Measurements from ENCODE around the gene EPDR1. TPM values are rescaled to one million over a fixed set of nuclear protein-coding genes. Genes with fewer than 3 reads are reported as not detected.

EPDR1 gene
- polyA plus RNA-seq, 1 experiment = 0.20 TPM

- ChIA-PET POLR2A (no interaction called here), CTCF (no interaction called here)
- H3K9me3 ChIP-seq (ENCODE audit: control insufficient read depth, insufficient read depth, low read length) = peaks cover 18% of the 10 kb centered on the region
- no peak for TF ChIP-seq CTCF (IDR thresholded peaks at IDR 0.05; ENCODE audit: low read depth, low read length)
- no peak overlapping the region for H3K27ac ChIP-seq (ENCODE audit: low read depth, low read length)
- no peak for DNase-seq (ENCODE audit: low read depth, low spot score)
- H3K27me3 ChIP-seq (ENCODE audit: control insufficient read depth, insufficient read depth, low read length) = no peaks in the 10 kb centered on the region
- no peak overlapping the region for H3K4me3 ChIP-seq (ENCODE audit: low read depth, low read length)
These were observed 4.3 kb upstream of the EPDR1 start for GRCh38 chr7:37916017-37916672.

- H3K27ac ChIP-seq (ENCODE audit: low read depth, low read length) = no peak within 1 kb of the TSS
- CTCF ChIA-PET = no interaction called here
- H3K9me3 ChIP-seq (ENCODE audit: control insufficient read depth, insufficient read depth, low read length) = peaks cover 20% of the 10 kb centered on the region
- no peaks in the 10 kb centered on the region for H3K27me3 ChIP-seq (ENCODE audit: control insufficient read depth, insufficient read depth, low read length)
- H3K4me3 ChIP-seq (ENCODE audit: low read depth, low read length) = no peak within 1 kb of the TSS
- POLR2A ChIA-PET = no interaction called here
- no peak; the same call in 1 of the 2 replicates for TF ChIP-seq CTCF (IDR thresholded peaks at IDR 0.05; ENCODE audit: low read depth, low read length)
- no peak for DNase-seq (ENCODE audit: low read depth, low spot score)
These were observed 3.5 kb upstream of the EPDR1 start, which contains the start of gene SFRP4 for GRCh38 chr7:37916673-37917660. Gene SFRP4 (minus strand): TSS chr7:37916817. CDS start chr7:37916537, 280 bp downstream.

GRCh38 chr7:37918526-37918925, 1.9 kb upstream of the EPDR1 start:
- H3K27me3 ChIP-seq (ENCODE audit: control insufficient read depth, insufficient read depth, low read length) = no peaks in the 10 kb centered on the region
- ChIA-PET POLR2A (no interaction called here), CTCF (no interaction called here)
- TF ChIP-seq CTCF (IDR thresholded peaks at IDR 0.05; ENCODE audit: low read depth, low read length) = no peak
- H3K4me3 ChIP-seq (ENCODE audit: low read depth, low read length) = no peak overlapping the region
- H3K9me3 ChIP-seq (ENCODE audit: control insufficient read depth, insufficient read depth, low read length) = peaks cover 20% of the 10 kb centered on the region
- no peak for DNase-seq (ENCODE audit: low read depth, low spot score)
- H3K27ac ChIP-seq (ENCODE audit: low read depth, low read length) = no peak overlapping the region

GRCh38 chr7:37920849-37921805, 687 bp downstream of the EPDR1 start:
- no peak for DNase-seq (ENCODE audit: low read depth, low spot score)
- no peak for TF ChIP-seq CTCF (IDR thresholded peaks at IDR 0.05; ENCODE audit: low read depth, low read length)
- Histone ChIP-seq H3K9me3 (ENCODE audit: control insufficient read depth, insufficient read depth, low read length) (peaks cover 17% of the 10 kb centered on the region), H3K27me3 (ENCODE audit: control insufficient read depth, insufficient read depth, low read length) (no peaks in the 10 kb centered on the region), H3K4me3 (ENCODE audit: low read depth, low read length) (no peak overlapping the region), H3K27ac (ENCODE audit: low read depth, low read length) (no peak overlapping the region)
- ChIA-PET CTCF (no interaction called here), POLR2A (no interaction called here)

Data from AG04450 (cell line).